Stimulated activated CD8-positive, alpha-beta memory T cell treated with anti-CD3 and anti-CD28 coated beads, Interleukin-15, amount 100 ng/mL, for 24 hours (primary cell): ENCODE results near the gene KCND3.
"Not testable (repeated sequence)": the region's sequence is repeated elsewhere in the genome, so short reads cannot be mapped to it uniquely, and the experiment has no call there.

ENCODE experiments used
- DNase-seq: peaks from one replicate; pipeline ENCODE4 v3.0.0-alpha.2; 2020; ENCODE audit warnings: low read depth

KCND3 gene

GRCh38 chr1:111812306-111812705 lies 177.2 kb downstream of the KCND3 start:
- no peak for DNase-seq

DNA sequence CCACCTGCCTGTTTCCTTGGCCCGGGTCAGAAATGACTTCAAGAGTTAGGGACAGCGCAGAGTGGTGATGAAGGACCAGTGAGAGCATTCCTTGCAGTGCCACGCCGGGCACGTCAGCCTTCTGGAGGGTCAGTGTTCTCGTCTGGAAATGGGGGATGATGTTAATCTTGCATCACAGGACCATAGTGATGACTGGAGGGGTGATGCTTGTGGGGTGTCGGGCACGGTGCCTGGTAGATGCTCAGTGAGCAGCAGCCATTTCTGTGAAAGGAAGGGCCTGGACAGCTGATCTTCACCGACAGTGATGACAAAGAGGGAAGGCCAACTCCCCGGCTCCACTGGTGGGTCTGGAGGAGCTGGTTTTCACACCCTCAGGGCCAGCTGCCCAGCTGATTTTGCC lies 177.6 kb downstream of the KCND3 start:
- no peak for DNase-seq

GRCh38 chr1:111805251-111805650 lies 184.2 kb downstream of the KCND3 start:
- no peak for DNase-seq

DNA sequence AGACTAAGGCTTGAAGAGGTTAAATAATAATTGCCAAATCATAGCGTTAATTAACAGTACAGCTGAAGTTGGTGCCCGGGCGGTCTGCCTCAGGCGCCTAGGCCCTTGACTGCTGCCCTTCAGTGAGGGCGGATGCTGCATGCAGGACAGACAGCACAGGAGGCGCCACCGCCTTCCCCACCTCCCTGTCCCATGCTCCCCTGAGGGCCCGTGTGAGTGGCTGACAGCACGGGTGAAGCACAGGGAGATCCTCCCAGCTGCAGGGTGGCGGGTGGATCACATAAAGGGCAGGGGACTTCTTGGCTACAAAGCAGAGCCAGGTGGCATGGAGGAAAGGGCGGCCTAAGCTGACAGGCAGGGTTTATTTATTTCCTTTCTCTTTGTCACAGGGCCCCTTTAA lies 184.7 kb downstream of the KCND3 start:
- DNase-seq = no peak

GRCh38 chr1:111803951-111804350 lies 185.5 kb downstream of the KCND3 start:
- DNase-seq = no peak

GRCh38 chr1:111802984-111803383 lies 186.5 kb downstream of the KCND3 start:
- no peak for DNase-seq

- no peak for DNase-seq
These were observed 187.4 kb downstream of the KCND3 start for GRCh38 chr1:111802110-111802509.

GRCh38 chr1:111801071-111801850 lies 188.2 kb downstream of the KCND3 start:
- DNase-seq = no peak

GRCh38 chr1:111799722-111800121 lies 189.7 kb downstream of the KCND3 start:
- DNase-seq = not testable (repeated sequence)

DNA sequence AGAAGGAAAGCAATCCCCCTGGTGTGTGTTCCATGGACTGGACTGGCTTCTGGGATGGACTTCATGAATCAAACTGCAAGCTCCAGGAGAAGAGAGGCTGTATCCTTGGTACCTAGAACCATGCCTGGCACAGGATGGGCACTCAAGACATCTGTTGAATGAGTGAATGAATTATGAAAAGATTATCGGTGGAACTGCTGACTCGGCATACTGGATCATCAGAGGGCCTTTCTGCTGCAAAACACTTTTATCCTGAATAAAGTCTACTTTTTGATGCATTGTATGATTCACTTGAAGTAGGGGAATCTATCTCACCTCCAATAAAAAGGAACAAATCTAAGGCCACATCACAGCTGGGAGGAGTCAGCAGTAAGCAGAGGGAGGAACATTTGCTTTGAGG lies 190.9 kb downstream of the KCND3 start:
- no peak for DNase-seq

DNA sequence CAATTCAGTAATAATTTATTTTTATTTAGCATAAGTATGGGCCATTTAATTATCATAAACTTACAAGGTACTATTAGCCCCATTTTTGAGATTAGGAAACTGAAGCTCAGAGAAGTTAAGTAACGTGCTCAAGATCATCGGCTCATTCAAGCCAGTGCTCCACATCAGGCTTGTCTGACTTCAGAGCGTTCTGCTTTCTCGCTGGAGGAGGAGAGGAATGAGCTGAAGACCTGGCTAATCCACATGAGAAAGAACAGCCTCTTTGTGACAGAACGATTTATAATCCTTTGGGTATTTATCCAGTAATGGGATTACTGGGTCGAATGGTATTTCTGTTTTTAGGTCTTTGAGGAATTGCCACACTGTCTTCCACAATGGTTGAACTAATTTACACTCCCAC lies 194.1 kb downstream of the KCND3 start:
- DNase-seq = no peak

- DNase-seq = no peak
These were observed 195.5 kb downstream of the KCND3 start for GRCh38 chr1:111793923-111794322.

GRCh38 chr1:111792249-111792648 lies 197.2 kb downstream of the KCND3 start:
- DNase-seq = no peak

DNA sequence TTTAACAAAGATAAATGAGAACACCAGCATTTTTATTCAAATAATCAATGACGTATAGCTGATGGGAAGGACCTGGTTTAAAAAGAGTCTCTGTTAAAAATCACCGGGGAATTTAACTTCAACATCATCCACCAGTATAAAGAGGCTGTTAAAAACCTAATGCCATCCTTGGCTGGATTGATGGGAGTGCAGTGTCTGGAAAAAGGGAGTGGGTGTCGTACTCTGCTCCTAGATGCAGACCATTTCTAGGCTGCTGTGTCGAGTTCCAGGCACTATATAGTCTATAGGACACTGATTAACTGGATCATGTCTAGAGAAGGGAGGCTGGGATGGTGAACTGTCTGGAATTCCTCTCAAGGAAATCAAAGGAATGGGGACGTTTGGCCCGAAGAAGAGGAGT lies 197.7 kb downstream of the KCND3 start:
- DNase-seq = no peak

DNA sequence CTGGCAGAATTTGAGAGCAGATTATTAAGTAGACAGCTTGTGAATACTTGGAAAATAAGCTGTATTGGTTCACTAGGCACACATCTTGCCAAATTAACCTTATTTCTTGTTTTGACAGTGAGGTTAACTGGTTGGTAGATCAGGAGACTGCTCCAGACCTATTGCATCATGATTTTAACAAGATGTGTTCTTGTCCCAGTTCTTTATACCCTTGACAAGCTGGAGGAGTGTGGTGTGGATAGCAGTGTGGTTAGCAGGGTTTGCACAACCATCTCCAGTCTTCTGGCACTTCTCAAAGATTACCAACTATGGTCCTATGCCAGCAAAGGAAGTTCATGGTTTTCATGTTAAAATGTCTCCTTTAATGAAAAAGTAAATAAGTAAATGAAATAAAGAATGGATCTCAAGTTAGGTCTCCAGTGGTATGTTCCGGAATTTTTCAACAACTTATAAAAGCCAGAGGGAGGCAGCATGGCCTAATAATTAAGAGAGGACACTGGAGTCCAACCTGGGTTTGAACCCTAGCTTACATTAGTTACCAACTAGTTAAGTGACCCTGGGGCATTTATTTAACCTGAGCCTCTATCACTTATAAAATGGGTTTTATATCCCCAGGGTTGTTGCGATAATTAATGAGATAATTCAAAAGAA lies 199.7 kb downstream of the KCND3 start:
- DNase-seq = no peak

GRCh38 chr1:111789142-111789541 lies 200.3 kb downstream of the KCND3 start:
- no peak for DNase-seq

DNA sequence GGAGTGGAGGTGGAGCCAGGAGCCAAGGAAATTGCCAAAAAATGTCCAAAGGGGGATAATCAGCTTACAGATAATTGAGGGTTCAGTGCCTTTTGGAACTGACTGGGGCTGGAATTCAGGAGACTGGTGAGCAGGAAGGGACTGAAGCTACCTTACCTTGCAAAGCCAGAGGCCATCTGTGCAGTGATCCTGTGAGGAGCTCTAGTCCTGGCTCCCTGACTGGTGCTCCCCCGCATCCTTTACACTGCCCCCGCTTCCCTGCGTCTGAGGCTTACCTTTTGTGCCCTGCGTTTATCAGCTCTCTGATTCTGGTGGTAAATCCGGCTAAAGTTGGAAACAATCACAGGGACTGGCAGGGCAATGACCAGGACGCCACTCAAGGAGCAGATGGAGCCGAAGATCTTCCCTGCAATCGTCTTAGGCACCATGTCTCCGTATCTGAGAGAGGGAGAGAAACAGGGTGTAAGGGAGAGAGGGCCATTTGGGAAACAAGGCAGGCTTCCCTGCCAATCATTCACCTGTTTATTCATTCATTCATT lies 202.7 kb downstream of the KCND3 start:
- no peak for DNase-seq

DNA sequence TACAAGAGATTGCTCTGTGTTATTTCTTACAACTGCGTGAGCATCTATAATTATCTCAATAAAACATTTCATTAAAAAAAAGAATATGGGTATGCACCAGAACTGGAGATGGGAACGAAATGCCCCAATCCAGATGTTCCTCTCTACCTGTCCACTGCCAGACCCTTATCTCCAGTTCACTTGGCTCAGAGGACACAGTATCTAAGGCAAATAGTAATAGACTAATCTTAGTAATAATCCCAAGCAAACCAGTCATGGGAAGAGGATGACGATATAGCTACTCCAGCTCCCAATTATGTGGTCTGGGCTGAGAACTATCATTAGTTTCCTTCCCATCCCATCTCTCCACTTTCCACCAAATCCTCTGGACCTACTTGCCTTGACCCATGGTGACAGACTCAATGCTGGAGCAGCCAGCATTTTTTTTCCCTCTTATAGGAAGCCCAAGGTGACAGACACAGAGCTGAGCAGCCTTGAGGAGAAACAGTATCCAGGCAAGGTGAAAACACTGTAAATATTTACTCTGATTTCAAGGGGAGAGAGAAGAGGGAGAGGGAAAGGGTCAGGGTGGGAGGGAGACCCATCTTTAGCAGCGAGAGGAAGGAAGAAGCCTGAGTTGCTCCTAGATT lies 205.1 kb downstream of the KCND3 start:
- no peak for DNase-seq

DNA sequence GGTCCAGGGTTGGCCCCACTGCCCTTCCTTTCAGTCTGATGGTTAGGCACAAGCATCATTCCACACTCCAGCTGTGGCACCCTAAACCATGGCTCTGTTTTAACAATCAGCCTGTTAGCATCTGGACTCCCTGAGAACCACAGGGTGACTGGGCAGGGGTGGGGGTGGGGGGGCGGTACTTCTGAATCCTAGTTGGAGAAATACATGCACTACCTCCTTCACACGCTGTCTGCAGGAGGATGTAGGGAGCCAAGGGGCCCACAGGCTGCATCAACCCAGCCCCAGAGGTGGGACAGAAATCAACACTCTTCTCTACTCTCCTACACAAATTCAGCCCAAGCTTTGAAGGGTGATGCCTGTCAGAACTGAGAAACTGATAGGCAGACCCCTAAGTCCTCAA lies 209.9 kb downstream of the KCND3 start:
- no peak for DNase-seq

DNA sequence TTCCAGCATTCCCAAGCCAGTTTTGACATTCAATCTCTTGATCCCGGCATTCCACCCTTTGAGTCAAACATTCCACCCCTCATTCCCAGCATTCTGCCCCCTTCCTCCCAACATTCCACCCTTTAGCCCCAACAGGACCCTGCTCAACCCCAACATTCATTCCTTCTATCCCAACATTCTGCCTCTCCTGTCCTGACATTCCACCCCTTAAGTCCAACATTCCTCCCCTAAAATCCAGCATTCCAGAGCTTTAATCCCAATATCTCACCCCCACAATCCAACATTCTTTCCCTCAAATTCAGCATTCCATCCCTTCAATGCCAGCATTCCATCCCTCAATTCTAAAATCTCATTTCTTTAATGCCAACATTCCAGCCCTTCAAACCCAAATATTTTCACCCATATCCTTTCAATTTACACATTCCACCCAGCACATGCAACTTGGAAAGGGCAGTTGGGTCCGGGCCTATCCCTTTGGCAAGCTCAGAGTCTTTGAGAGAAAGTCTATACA lies 210.9 kb downstream of the KCND3 start:
- no peak for DNase-seq

DNA sequence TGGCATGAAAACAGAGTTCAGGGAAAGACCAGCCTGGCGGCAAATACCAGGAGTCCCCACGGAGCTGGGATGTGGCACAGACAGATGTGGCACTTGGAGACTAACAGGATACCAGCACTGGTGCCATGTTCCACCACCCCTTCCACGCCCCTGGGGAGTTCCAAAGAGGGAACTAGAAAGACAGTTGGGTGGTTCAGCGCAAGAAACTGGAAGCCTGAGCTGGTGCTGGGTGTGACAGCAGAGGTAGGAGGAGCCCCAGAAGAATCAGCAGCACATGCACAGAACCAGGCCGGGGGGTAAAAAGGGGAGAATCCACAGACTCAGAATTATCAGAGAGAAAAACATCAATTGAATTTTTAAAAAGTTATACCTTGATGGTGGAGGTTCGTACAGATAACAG lies 211.4 kb downstream of the KCND3 start:
- DNase-seq = no peak

- DNase-seq = no peak
These were observed 212.2 kb downstream of the KCND3 start for GRCh38 chr1:111777301-111777700.

- no peak for DNase-seq
These were observed 212.6 kb downstream of the KCND3 start for GRCh38 chr1:111776861-111777260.
